HL-60/S4 treated with retinoic acid at 250 ng/mL for 4 days and 3 days (cell line): ENCODE measurements around the gene PCBP4.

Experiments
- in situ Hi-C: fragments of 300-500 bp; cut with MboI; formaldehyde crosslinking; loops from 2 replicates; pipeline ENCODE4 v1.7.0; 2022; ENCODE audit warnings: low sequenced_read_pairs

PCBP4 gene

DNA sequence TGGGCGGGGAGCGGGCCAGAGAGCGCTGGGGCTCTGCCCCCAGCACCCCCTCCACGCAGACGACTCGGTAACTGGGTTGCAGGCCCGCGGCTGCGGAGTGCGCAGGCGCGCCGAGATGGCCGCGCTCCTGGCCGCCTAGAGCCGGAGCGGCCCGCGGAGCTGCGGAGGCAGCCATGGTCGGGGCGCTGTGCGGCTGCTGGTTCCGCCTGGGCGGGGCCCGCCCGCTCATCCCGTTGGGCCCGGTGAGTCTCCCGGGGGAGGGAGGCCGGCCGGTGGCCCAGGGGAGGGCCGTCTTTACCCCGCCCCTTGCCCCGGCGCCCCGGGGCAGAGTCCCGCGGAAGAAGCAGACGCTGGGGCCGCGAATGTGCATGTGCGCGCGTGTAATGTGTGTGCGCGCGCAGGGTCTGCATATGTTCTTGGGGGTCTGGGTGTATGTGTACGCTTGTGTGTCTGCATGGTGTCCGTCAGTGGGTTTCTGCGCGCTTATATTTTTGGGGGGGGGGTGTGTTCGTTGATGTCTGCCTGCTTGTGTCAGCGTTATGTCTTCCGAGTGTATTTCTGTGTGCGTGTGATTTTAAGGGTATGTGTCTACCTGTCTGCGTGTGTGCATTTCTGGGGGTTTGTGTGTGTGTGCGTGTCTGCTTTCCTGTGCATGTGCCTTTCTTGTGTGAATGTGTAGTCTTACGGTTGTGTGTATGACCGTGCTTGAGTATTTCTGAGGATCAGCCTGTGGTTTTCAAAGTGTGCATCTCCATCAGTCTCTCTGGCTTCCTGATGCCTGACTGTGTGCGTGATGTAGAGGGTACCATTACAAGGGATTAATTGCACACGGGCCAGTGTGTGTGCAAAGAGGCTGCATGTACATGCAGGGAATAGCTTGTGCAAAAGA is 8.0 kb upstream of the PCBP4 start, which contains the start of gene ABHD14A:
Gene ABHD14A, plus strand, starts transcription at position 102 of the 889 bp plus-strand sequence. Its CDS starts 72 bp downstream, at position 174.
- in situ Hi-C loops, result no loop called here

DNA sequence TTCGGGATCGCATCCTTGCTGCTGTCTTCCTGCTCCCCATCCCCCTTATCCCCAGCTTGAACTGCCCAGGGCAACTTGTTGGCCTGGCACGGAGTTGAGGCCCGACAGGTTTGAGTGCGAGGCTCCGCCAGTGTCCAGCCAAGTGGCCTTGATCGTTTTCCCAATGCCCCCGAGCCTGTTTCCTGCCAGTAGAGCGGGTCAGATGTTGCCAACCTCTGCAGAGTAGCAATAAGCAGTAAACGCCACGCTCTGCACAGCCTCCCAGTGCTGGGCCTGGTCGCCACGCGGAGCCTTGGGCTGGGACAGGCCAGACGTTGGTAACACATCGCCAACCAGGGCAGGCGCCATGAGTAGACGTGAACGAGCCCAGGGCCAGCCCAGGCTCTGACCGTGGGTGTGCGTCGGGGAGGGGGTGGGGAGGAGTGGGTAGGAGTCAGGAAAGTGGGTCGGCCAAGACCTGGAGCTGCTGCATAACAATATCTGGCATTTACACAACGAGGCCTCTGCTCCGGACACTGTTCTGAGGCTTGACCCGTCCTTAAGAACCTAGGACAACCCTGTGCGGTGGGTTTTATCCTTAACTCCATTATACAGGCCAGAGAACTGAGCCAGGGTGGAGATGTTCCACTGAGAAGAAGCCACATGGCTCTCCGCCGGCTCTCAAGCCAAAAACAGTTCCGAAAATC is 7.2 kb upstream of the PCBP4 start:
- in situ Hi-C loops, result no loop called here

DNA sequence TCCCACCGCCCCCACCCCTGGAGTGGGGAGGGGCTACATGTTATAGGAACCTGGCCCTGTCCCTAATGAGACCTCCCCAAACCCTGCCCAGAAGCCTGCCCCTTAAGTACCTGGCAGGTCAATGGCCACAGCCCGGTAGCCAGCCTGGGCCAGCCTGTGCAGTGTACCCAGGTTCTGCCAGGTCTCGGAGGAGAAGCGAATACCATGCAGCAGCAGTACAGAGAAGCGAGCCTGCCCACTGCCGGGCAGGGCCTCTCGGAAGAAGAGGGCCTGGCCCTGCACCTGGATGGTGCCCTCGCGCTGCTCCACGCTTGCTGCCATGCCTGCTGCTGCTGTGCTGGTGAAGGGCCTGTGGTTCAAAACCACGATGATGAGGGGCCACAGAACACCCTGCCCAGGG is 4.1 kb upstream of the PCBP4 start:
- in situ Hi-C loops, result no loop called here

DNA sequence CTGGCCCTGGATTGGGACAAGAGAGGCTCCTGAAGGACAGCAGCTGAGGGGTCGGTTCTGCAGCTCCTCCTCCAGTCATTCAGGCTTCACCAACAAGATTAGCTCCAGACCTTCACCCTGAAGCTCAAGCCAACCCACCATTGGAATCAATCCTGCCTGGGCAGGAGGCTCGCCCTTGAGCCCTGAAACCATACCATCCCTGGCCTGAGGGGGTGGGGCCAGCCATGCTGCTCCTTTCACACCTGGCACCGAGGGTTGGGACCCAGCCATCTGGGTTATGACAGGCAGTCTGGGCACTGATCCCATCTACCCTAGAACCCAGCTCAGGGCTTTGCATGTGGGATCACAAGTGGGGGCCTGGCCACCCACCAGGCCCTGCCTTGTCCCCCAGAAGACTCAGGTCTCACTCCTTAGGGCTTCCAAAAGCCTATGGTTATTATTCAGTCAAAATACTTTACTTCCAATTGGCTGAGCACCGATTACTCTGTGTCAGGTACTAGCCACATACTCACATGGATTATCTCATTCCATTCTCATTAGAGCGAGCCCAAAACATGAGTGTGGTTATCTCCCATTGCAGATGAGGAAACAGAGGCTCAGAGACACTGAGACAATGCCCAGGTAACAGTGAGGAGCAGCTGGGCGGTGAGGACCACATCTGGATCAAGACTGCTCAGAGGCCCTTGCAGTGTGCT is 3.5 kb upstream of the PCBP4 start:
- in situ Hi-C loops, result no loop called here

DNA sequence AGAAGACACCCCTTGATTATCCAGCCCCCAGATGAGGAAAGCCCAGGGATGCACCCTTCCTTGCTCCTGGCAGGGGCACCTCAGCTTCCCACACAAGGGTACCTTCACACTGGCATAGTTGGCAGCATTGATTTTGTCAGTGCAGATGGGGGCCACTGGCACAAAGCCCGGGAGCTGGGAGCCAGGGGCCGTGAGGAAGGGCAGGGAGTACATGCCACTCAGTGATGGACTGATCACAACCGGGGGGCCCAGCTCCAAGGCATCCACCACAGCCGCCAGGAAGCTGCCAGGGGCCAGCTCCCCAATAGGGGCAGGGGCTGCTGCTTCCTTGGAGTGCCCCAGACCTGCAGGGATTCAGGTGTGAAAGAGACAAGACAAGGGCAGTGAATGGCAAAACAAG is 2.6 kb upstream of the PCBP4 start:
- in situ Hi-C loops, result no loop called here

DNA sequence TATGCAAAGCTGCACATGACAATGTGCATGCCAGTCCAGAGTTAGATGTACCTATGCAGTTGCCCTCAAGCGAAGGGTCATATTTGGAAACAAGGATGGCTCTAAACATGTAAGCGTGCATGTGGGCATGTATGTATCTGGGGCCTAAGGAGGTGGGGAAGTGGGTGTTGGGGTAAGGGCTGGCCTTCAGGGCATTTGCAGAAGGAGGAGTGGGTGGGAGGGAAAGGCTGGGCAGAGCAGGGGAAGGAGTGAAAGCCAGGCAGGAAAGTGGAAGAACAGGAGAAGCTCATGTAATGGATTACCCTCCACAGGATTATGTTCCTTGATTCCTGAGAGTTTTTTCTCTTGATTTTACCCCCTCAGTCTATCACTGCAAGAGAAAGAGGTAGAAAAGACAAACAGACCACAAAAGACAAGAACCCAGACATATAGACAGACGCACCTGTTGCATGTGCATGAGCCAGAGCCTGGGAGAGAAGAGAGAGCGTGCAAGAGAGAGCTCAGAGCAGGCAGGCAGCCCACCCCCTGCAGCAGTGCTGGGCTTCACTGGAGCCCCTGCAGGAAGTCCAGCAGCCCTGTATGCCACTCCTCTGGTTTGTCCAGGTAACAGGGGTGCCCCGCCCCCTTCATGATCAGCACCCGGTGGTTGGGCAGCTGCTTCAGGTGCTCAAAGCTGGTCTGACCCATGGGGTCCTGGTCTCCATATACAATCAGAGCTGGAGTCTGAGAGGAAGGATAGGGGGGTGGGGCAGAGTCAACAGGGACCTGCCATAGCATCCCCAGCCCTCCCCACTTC is 1.8 kb upstream of the PCBP4 start:
- in situ Hi-C loops, result no loop called here

DNA sequence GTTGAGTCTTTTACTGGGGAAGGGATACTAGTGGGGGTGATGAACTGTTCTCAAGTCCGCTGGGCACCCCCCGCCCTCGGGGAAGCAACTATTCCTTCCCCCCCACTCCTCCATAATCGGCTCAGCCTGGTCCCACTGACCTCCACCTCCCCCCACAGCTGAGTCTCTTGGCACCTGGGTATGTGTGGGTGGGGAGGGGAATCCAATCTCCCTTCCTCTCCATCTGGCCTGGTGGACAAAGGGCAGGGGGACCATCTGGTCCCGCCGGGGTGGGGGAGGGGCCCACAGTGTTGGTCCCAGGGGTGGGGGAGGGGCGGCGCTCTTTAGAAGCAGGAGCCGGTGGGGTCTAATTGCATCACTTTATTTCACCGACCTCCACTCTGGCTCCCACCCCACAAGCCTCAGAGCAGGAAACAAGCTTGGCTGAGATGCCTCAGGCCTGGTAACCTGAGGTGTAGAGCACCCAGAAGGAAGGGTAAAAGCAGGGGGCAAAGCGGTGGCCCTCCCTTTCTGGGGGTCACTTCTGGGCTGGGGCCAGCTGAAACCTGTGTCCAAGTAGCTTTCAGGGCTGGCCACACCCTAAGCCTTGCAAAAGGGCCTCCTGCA is 1.0 kb upstream of the PCBP4 start:
- in situ Hi-C loops, result no loop called here

DNA sequence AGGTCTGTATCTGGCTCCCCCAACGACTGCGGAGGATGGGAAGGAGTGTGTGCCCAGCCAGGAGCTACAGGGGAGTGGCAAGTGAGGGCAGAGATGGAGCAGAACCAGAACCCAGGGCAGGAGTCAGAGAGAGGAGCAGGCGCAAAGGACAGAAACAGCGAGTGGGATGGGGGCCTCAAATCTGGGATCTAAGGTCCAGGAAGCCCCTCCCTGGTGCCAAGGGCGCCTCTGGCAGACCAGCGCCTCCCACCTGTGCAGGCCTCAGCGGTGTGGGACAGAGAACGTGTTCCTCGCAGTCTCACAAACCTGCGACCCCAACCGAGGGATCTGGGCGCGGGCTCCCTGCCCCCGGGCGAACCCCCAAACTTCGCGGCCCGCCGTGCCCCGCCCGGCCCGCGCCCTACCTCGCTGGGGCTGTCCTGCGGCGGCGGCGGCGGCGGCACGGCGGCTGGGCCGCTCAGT is 301 bp downstream of the PCBP4 start:
- in situ Hi-C loops, result no loop called here

DNA sequence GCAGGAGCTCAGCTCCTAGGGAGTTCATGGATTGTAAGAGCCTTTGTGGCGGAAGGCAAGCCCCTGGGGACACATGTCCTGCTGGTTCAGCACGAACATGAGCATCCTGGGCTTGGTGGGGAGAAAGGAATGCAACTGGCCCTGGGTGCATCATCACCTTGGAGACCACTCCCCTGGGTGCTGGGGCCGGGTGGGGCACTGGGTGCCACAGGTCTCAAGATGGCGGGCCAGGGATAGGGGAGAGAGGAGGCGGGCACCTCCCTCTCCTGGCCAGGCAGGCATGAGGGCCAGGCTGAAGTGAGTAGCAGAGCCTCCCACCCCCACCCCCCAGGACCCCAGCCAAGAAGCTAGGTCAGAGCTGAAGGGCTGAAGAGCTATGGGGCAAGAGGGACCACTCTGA is 768 bp downstream of the PCBP4 start:
- in situ Hi-C loops, result no loop called here

DNA sequence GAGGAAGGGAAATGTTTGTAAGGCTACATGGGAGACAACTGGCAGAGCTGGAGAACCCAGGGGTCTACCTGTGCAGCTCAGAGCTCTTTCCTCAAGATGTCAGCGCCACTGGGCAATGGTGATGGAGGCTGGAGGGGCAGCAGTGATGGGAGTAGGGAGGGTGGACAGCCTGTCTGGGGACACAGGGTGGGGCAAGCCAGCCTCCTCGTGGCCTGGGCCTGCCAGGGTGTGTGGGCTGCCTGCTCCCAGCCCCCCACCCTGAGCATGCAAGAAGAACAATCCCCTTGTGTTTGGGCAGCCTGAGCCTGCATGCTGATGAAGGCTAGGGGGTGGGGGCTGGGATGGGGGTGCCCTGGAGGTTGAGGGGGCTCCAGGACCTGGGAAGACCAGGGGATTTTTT is 1.2 kb downstream of the PCBP4 start:
- in situ Hi-C loops, result no loop called here

DNA sequence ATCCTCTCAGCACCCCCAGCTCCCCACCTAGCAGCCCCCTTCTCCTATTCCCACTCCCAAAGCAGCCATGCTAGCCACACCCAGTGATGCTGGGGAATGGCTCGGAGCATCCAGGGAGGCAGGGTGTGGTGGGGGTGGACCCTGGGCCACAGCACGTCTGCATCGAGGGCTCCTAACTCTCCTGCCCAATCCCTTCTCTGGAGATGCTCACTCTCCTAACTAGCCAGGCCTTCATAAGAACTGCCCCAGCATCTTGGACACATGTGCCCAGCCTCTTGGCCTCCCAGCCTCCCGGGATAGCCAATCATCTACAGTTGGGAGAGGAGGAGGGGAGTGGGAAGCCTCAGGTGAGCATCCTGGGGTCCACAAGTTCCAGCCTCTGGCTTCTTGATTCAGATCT is 2.7 kb downstream of the PCBP4 start:
- in situ Hi-C loops, result no loop called here

DNA sequence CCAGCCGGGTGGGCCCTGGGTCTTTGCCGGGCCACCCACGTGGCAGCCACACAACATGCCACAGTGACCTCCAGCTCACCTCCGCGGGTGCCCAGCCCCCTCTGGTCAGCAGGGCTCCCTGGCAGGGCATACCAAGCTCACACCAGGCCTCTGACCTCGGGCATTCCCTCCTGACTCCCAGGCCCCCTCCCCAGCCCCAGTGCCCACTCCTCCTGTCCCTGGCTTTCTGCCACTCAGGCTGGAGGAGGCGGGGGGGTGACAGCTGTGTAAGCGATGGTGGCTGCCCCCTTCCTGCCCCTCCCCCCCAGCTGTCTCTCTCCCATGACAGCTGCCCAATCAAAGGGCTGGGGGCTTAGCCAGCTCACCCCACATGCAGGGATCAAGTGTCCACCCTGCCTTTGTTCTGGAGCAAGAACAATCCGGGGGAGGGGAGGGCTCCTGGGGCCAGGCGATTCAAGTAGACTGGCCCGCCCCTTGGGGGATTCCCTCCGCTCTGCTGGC is 3.3 kb downstream of the PCBP4 start:
- in situ Hi-C loops, result no loop called here

DNA sequence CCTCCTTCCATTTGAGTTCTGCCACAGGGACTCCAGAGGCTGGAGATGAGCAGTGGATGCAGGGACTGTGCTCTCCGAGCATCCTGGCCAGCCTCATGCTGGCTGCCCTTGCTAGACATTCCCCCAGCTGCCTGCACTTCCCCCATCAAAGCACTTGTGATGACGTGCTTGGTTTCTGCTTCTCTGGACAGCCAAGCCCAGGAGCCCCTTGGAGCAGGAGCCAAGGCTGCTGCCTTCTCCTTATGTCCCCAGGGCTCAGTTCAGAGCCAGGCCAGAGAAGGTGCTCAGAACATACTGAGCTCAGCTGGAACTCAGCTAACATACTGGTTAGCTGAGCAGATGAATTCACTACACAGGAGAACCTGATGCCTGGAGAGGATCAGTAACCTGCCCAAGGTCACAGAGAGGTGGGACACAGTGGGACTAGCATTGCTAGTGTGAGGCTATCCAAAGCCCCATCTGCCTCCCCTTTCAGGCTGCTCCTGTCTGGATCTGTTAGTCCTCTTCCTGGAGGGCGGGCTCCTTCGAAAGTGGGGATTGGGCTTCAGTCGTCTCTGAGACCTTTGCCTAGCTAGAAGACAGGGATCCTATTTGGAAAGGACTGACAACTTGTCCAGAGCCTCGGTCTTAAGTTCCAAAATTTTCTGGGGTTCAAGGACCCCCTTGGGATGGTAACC is 4.3 kb downstream of the PCBP4 start:
- in situ Hi-C loops, result no loop called here

DNA sequence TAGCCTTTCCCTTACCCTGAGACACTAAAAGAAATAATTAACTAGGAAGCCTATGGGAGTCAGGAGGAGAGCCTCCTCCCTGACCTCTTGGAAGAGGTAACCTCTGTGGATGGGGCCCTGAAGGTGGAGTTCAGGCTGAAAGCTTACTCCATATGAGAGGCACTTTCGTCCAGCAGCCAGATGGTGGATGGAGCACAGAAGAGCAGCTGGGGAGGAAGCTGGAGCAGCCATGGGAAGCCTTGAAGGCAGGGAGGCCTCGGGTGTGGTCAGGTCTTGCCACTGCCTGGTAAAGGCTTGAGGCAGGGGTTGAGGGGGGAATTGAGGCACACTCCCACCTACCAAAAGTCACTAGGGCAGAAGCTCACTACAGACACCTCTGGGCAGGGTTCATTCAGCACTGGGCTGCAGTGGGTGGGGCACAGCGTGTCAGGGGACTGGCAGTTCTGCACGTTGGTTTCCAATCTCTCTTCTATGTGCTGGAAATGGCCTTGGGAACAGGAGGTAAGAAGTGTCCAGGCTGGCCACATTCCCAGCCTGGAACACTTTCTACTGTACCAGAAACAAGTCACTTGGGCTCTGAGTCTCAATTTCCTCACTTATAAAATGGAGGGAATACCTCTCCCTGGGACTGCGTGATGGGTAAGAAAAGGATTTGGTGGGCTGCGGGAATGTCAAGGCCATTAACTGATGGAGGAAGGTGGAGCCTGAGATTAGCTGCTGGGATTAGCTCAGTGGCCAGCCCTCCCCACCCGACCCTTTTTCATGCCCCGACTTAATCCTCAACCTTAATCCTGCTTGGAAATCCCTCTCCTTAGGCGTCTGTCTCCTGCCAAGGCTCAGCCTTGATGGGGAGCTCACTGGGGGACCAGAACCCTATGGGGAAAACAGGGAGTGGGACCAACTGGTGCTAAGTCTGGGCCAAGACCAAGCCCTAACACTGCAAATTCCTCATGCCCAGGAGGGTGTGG is 5.4 kb downstream of the PCBP4 start:
- in situ Hi-C loops, result no loop called here

DNA sequence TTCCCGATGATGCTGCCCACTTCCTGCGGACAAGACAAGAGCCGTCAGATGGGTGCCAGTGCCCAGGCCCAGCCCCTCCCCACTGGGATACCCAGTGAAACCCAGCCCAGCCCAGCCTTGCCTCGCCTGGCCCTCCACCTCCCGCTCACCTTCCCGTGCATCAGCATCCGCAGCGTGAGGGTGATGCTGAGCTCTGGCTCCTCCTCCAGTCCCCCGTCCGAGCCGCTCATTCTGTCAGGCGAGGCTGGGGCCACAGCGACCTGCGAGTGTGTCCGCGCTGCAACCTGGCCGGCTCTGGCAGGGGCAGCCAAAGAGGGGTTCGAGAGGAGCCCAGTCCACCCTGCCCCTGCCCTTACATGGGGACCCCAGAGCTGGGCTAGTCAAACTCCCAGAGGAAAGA is 6.2 kb downstream of the PCBP4 start:
- in situ Hi-C loops, result no loop called here

DNA sequence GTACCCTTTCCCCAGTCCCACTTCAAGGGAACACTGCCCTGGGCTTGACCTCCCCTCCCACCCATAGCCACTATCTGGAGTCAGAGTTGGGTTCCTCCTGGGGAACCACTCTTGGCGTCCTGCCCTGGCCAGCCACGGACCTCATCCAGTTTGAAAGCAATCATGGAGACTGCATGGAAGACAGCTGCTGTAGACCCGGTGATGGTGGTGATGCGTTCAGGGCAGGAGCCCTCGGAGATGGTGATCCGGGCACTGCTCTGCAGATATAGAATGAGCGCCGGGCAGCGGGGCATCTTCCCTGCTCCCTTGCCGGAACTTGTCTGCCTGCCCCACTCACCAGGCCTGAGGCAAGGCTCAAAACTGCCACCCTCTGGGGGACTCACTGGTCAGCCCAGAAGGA is 6.9 kb downstream of the PCBP4 start:
- in situ Hi-C loops, result no loop called here

DNA sequence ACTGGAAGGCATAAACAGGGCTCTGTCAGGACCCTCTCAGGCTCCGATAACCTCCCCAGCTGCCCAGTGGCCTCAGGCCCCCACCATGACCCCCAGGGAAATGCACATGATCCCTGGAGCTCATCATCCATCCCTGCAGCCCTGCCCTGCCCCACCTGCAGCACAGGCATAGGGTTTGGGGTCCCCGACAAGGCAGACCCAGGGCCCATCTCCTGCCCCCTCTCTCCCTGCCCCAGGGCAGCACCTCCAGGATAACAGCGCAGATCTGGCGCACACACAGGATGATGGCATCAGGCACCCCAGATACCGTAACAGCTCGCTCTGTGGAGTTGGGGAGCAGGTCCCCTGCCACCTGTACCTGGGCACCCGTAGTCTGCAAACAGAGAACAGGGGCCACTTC is 7.6 kb downstream of the PCBP4 start:
- in situ Hi-C loops, result no loop called here
